Measurements from ENCODE around the gene PCDHGB7. TPM values are rescaled to one million over a fixed set of nuclear protein-coding genes. Genes with fewer than 3 reads are reported as not detected.

PCDHGB7 gene
- total RNA-seq = 10 to 100 TPM in 8 of 10 donors, 1 to 10 TPM in 2; 5.9 to 12.6 (median 10.5) TPM
- polyA plus RNA-seq = 1 to 10 TPM; 1.9 to 5.6 TPM
- long read RNA-seq, donor 1 = 0 reads
- long read RNA-seq, donor 2, full-length matches to known transcripts = 2 of 2 reads
- long read RNA-seq, donor 2, partial matches to known transcripts = 0 of 2 reads
- long read RNA-seq, donor 2, other reads (novel, unspliced or antisense) = 0 of 2 reads
- long read RNA-seq, donor 3, full-length matches to known transcripts = 3 of 3 reads
- long read RNA-seq, donor 3, partial matches to known transcripts = 0 of 3 reads
- long read RNA-seq, donor 3, other reads (novel, unspliced or antisense) = 0 of 3 reads

DNA sequence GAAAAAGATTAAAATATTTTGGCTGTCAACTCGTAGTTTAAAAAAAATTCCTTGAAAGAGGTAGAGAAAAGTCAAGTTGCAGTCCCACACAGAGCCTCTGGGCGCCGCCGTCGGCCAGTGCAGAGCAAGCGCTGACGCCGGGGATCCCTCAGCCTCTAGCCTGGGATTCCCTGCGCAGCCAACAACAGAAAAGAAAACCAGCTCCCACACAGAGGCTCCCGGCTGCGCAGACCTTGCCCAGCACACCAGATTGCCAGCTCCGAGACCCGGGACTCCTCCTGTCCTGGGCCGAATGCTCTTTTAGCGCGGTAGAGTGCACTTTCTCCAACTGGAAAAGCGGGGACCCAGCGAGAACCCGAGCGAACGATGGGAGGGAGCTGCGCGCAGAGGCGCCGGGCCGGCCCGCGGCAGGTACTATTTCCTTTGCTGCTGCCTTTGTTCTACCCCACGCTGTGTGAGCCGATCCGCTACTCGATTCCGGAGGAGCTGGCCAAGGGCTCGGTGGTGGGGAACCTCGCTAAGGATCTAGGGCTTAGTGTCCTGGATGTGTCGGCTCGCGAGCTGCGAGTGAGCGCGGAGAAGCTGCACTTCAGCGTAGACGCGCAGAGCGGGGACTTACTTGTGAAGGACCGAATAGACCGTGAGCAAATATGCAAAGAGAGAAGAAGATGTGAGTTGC is at the start of gene PCDHGB7:
Gene PCDHGB7, plus strand, starts transcription at position 184 of the 679 bp plus-strand sequence. Its CDS starts 183 bp downstream, at position 367.
- TF ChIP-seq, protein P1, sequence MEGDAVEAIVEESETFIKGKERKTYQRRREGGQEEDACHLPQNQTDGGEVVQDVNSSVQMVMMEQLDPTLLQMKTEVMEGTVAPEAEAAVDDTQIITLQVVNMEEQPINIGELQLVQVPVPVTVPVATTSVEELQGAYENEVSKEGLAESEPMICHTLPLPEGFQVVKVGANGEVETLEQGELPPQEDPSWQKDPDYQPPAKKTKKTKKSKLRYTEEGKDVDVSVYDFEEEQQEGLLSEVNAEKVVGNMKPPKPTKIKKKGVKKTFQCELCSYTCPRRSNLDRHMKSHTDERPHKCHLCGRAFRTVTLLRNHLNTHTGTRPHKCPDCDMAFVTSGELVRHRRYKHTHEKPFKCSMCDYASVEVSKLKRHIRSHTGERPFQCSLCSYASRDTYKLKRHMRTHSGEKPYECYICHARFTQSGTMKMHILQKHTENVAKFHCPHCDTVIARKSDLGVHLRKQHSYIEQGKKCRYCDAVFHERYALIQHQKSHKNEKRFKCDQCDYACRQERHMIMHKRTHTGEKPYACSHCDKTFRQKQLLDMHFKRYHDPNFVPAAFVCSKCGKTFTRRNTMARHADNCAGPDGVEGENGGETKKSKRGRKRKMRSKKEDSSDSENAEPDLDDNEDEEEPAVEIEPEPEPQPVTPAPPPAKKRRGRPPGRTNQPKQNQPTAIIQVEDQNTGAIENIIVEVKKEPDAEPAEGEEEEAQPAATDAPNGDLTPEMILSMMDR (IDR thresholded peaks at IDR 0.05) = peak; percentile 62 to 83 (median 76)
- intact Hi-C loops (cut with DNase I) = loop anchor here in 9 of 10 donors (1.0 to 10.0 kb wide), 9 partner anchors 105 to 203 kb away; partner anchors contain the start of gene PCDHB13 (in 1 of the 9)
- Histone ChIP-seq H3K36me3 (peaks cover 0 to 42% (median 0%) of the 10 kb centered on the region in 9 donors), H3K4me1 (peaks cover 0 to 37% (median 5%) of the 10 kb centered on the region in 9 donors), H3K27ac (peak within 1 kb of the TSS in 9 of 10 donors; percentile 30 to 78 (median 56)), H3K4me3 (peak within 1 kb of the TSS; percentile 20 to 55 (median 51)), H3K27me3 (peaks cover 0 to 100% (median 0%) of the 10 kb centered on the region in 7 donors), H3K9me3 (peaks cover 0 to 100% (median 63%) of the 10 kb centered on the region in 11 donors)
- ATAC-seq (peak; percentile 90 to 94 (median 94)), DNase-seq (peak; percentile 66 to 79)
- WGBS, 2 donors = 12 to 13% methylated on average over 40 to 46 of the region's 47 CpGs

DNA sequence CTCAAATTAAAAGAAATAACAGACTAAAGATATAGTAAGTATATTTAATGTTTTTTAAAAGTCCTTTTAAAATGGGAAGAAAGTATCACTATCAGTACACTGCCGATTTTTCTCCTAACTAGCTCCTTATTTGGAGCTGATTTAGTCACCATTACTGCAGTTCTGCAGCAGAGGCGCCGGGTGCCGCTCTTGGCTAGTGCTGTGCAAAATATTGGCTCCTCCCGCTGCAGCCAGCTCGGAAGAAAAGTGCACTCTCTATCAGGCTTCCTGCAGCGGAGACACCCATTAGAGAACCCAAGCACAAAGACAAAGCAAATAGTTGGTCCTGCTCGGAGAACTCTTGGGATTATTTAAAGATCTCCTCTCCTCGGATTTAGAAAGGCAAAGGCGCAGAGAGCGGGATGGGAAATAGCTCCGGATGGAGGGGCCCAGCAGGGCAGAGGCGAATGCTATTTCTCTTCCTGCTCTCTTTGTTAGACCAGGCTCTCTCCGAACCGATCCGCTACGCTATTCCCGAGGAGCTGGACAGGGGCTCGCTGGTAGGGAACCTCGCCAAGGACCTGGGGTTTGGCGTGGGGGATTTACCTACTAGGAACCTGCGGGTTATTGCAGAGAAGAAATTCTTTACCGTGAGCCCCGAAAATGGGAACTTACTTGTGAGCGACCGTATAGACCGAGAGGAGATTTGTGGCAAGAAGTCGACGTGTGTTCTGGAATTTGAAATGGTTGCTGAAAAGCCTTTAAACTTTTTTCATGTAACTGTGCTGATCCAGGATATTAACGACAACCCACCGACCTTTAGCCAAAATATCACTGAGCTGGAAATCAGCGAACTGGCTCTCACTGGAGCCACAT is 47.3 kb upstream of the PCDHGB7 start, which contains the start of gene PCDHGB3:
Gene PCDHGB3, plus strand, starts transcription at position 249 of the 855 bp plus-strand sequence. Its CDS starts 153 bp downstream, at position 402.
- peaks cover 0 to 81% (median 0%) of the 10 kb centered on the region in 7 donors for H3K27me3 ChIP-seq
- H3K27ac ChIP-seq = peak within 1 kb of the TSS in 4 of 10 donors; percentile 21 to 57 (median 44)
- peaks cover 0 to 100% (median 55%) of the 10 kb centered on the region in 11 donors for H3K9me3 ChIP-seq

DNA sequence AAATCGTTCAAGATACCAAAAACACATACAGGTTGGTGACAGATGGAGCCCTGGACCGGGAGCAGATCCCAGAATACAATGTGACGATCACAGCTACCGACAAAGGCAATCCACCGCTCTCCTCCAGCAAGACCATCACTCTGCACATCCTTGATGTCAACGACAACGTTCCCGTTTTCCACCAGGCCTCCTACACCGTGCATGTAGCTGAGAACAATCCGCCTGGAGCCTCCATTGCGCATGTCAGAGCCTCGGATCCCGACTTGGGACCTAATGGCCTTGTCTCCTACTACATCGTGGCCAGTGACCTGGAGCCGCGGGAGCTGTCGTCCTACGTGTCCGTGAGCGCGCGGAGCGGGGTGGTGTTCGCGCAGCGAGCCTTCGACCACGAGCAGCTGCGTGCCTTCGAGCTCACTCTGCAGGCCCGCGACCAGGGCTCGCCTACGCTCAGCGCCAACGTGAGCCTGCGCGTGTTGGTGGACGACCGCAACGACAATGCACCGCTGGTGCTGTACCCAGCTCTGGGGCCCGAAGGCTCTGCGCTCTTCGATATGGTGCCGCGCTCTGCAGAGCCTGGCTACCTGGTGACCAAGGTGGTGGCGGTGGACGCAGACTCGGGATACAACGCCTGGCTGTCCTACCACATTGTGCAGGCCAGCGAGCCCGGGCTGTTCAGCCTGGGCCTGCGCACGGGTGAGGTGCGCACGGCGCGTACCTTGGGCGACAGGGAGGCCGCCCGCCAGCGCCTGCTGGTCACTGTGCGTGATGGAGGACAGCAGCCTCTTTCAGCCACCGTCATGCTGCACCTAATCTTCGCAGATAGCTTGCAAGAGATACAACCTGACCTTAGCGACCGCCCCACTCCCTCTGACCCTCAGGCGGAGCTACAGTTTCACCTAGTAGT is 45.7 kb upstream of the PCDHGB7 start:
- Histone ChIP-seq H3K4me3 (no peak overlapping the region), H3K9me3 (peaks cover 0 to 99% (median 63%) of the 10 kb centered on the region in 11 donors), H3K27ac (no peak overlapping the region), H3K36me3 (peaks cover 0 to 28% (median 0%) of the 10 kb centered on the region in 9 donors), H3K4me1 (peaks cover 0 to 39% (median 0%) of the 10 kb centered on the region in 9 donors), H3K27me3 (peaks cover 0 to 65% (median 0%) of the 10 kb centered on the region in 7 donors)
- intact Hi-C loops (cut with DNase I) = no loop called here
- ATAC-seq = peak in 4 of 8 donors; percentile 11 to 67 (median 42)
- 32 to 35% methylated on average over 69 of the region's 69 CpGs for WGBS, 2 donors
- no peak for DNase-seq
- TF ChIP-seq, protein P1 (IDR thresholded peaks at IDR 0.05) = no peak

More for the DNA sequence above, 47.3 kb upstream of the PCDHGB7 start, which contains the start of gene PCDHGB3:
- ATAC-seq = peak; percentile 80 to 94 (median 88)
- H3K4me3 ChIP-seq = peak within 1 kb of the TSS in 7 of 10 donors; percentile 6 to 43 (median 37)
- H3K4me1 ChIP-seq = peaks cover 0 to 39% (median 0%) of the 10 kb centered on the region in 9 donors
- no peak for DNase-seq
- intact Hi-C loops (cut with DNase I) = loop anchor here in 1 of 10 donors (2.0 kb wide), 1 partner anchor 27 kb away; the partner anchor contains the start of gene PCDHGA3
- 19 to 24% methylated on average over 32 of the region's 32 CpGs for WGBS, 2 donors
- H3K36me3 ChIP-seq = peaks cover 0 to 36% (median 0%) of the 10 kb centered on the region in 9 donors
- TF ChIP-seq, protein P1 (IDR thresholded peaks at IDR 0.05) = peak in 7 of 9 donors; percentile 31 to 62 (median 43)

Data from heart right ventricle (tissue), 16 donors.